A549 treated with CpdA at 1 μM for 4 hours (cell line): ENCODE results near the gene ATF7. TPM values are rescaled to one million over a fixed set of nuclear protein-coding genes. Genes with fewer than 3 reads are reported as not detected.

Experiments used
- total RNA-seq: library from RNA; stranded (reverse); fragments of 200-300 nt; extraction: Qiagen RNA extraction; gene quantifications from 5 replicates; pipeline ENCODE4 v1.2.3, GENCODE V29; 2022; ENCODE audit warnings: low read depth

The ATF7 gene
- total RNA-seq, result 17.9 to 18.8 TPM (median 18.4 TPM) in 5 replicates

DNA sequence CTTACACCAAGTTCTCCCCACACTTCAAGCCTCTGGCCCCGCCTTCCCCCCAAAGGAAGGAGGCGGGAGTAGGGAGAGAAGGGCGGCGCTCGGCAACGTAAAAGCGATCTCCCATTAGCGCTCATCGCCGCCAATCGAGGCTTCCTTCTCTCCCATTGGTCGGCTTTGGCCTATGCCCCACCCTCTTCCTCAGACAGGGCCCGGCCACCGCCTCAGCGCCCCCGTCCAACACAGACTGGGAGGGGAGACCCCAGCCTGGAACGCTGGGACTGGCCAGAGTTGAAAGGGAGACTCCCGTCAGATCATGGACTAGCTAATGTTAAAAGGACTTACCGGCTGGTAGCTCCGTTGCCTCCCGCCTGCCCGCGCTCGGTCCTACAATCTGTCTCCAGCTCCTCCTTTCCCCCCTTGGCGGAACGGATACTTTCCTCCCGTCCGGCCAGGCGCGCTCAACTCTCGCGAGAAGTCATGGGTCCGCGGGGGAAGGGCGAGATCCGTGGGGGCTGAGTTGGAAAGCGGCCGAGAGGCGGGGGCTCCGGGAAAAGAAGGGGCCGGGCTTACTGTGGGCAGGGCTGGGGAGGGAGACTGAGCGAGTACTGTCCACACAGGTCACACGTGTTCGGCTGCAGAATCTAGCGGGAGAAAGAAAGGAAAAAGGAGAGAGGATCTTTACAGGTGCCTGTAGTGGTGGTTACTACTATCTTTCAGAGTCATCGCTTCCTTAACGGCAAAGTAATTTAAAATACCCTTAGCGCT lies at the start of gene ATF7:
Gene ATF7, minus strand, starts transcription at position 437 of the 756 bp plus-strand sequence. CDS start 25,382 bp downstream, outside the sequence.

DNA sequence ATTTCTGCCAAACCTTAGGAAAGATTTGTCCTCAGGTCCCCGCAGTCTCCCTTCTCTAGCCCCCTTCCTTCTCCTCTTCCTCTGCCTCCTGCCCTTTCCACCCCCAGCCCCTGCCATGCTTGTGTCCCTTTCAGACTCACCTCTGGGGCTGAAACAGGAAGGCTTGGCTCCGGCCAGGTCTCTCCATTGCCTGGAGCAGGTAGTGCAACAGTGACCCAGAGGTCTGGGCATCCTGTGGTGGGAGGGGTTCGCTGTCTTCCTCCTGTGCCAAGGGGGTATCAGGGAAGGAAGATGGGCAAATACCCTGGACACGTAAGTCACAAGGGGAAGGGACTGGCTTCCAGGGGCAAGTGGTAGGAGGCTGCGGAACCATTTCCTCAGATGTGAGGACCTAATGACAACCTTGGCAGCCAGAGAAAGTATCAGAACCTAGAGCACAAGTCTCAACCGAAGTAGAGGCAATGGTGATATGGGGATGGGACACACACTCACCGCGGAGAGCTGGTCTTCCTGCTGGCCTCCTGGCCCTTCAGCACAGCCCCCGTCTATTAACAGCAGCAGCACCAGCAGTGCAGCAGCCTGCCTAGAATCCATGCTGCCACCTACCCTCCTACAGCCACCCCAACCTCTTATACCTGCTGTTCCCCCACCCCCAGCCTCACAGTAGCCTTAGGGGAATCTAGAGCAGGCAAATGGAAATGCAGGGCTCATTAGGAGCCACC lies 119.1 kb downstream of the ATF7 start, which contains the start of gene NPFF:
Gene NPFF, minus strand, starts transcription at position 604 of the 722 bp plus-strand sequence. Its CDS starts 10 bp downstream, at position 594.

DNA sequence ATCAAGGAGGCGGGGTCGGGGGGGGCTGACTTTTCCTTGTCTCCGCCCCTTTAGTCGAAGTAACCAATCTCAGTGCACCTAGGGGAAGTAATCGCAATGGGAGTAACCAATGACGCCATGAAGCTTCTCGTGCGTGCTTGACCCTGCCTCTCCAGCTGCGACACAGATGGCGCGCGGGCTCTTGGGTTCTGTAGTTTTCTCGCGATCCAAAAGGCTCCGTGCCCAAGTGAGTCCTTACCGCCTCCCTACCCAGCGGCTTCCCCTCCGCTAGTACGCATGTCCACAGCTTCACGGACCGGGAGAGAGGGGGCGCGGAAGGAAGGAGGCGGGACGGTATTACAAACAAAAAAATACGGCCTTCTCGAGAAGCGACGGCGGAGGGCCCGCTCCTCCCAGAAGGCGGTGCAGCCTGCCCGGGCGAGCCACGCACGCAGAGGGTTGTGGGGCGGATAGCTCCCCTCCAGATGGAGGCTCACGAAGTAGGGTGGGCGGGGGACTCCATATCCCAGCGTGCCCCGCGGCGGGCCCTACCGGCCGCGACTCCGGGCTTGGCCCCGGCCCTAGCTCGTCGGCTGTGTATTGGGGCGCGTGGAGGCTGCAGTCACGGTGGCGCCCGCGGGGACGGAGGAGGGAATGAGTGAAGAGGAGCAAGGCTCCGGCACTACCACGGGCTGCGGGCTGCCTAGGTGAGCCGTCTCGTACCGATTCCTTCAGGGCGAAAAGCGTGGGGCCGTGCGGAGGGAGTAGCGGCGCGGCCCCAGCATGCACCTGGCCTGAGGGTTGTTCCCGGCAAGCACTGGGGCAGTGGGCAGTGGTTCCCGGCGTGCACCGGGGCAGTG lies 125.2 kb downstream of the ATF7 start, which contains the start of gene TARBP2:
Gene TARBP2, plus strand, starts transcription at position 508 of the 839 bp plus-strand sequence. Its CDS starts 126 bp downstream, at position 634.

GRCh38 chr12:53499266-53500141 lies 126.7 kb downstream of the ATF7 start, which contains the start of gene MAP3K12:
TSS of gene MAP3K12 (minus strand) at chr12:53499458. CDS start at chr12:53487391, 12,067 bp downstream.

Other genes starting within 250 kb of the ATF7 start
- gene SP1, start 246.2 kb downstream of the ATF7 start, total RNA-seq, result 18.8 to 25.1 TPM (median 24.2 TPM) in 5 replicates
- gene AMHR2, start 202.5 kb downstream of the ATF7 start, total RNA-seq, result 1.1 to 2.7 TPM (median 1.8 TPM) in 5 replicates
- gene PRR13, start 184.6 kb downstream of the ATF7 start, total RNA-seq, result 303 to 418 TPM (median 388 TPM) in 5 replicates
- gene PCBP2, start 174.3 kb downstream of the ATF7 start, total RNA-seq, result 640 to 686 TPM (median 662 TPM) in 5 replicates
- 13.0 to 16.5 TPM (median 14.7 TPM) in 5 replicates for gene MAP3K12, start 126.9 kb downstream of the ATF7 start, total RNA-seq
- gene TARBP2, start 125.1 kb downstream of the ATF7 start, total RNA-seq, result 47.6 to 65.0 TPM (median 60.5 TPM) in 5 replicates
- not detected in 5 replicates for gene NPFF, start 118.9 kb downstream of the ATF7 start, total RNA-seq
- gene ATP5MC2, start 49.7 kb upstream of the ATF7 start, total RNA-seq, result 570 to 734 TPM (median 654 TPM) in 5 replicates
- 19.3 to 25.6 TPM (median 21.0 TPM) in 5 replicates for gene CALCOCO1, start 101.1 kb upstream of the ATF7 start, total RNA-seq
- gene CISTR, start 125.6 kb upstream of the ATF7 start, total RNA-seq, result not detected in 5 replicates